SU-DHL-6 (cell line): ENCODE measurements around the gene TAF1C.

Experiments
- EZH2phosphoT487 ChIP-seq: fragments of 200-600 bp; sonication (generic), shearing (Covaris generic); conservative IDR thresholded peaks from 2 replicates; pipeline ENCODE4 v1.6.1; 2018; ENCODE audit warnings: mild to moderate bottlenecking, antibody characterized with exemption, low read length, moderate library complexity, mixed read lengths
- TF ChIP-seq, protein P1 (sequence below): fragments of 200-600 bp; sonication (generic); IDR thresholded peaks from one replicate; pipeline ENCODE4 v1.5.1; 2017; ENCODE audit warnings: antibody characterized with exemption, mild to moderate bottlenecking, low read length, moderate library complexity; ENCODE audit not compliant: insufficient read depth, poor library complexity, severe bottlenecking

- TF ChIP-seq, protein P1, sequence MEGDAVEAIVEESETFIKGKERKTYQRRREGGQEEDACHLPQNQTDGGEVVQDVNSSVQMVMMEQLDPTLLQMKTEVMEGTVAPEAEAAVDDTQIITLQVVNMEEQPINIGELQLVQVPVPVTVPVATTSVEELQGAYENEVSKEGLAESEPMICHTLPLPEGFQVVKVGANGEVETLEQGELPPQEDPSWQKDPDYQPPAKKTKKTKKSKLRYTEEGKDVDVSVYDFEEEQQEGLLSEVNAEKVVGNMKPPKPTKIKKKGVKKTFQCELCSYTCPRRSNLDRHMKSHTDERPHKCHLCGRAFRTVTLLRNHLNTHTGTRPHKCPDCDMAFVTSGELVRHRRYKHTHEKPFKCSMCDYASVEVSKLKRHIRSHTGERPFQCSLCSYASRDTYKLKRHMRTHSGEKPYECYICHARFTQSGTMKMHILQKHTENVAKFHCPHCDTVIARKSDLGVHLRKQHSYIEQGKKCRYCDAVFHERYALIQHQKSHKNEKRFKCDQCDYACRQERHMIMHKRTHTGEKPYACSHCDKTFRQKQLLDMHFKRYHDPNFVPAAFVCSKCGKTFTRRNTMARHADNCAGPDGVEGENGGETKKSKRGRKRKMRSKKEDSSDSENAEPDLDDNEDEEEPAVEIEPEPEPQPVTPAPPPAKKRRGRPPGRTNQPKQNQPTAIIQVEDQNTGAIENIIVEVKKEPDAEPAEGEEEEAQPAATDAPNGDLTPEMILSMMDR, result no peak
- TF ChIP-seq EZH2phosphoT487, result no peak
Measured at GRCh38 chr16:84139628-84140258, 47.1 kb downstream of the TAF1C start.
